Gastroesophageal sphincter (tissue), 3 donors: ENCODE measurements around the gene MCHR2.

Experiments
- CTCF ChIP-seq, 4 experiments: fragments of 200-600 bp in 2 of 4; fragments of 450-650 bp in 2 of 4; sonication (generic) in 1 of 4; IDR thresholded peaks; one replicate each; pipeline ENCODE4 v1.5.1; 2017 to 2019; ENCODE audit warnings: antibody characterized with exemption in 4 of 4, mild to moderate bottlenecking in 2 of 4, moderate library complexity in 2 of 4
- POLR2A ChIP-seq, 2 donors: fragments of 450-650 bp; IDR thresholded peaks; one replicate each; pipeline ENCODE4 v1.6.1; 2017; ENCODE audit warnings: antibody characterized with exemption in 2 of 2, mild to moderate bottlenecking in 2 of 2, moderate library complexity in 1 of 2
- POLR2AphosphoS5 ChIP-seq: sonication (generic); formaldehyde crosslinking; IDR thresholded peaks from one replicate; pipeline ENCODE4 v1.6.1; 2017; ENCODE audit warnings: antibody characterized with exemption

- no peak for TF ChIP-seq POLR2A (IDR thresholded peaks at IDR 0.05)
- no peak for TF ChIP-seq CTCF (IDR thresholded peaks at IDR 0.05)
- TF ChIP-seq POLR2AphosphoS5, result no peak
Measured at GRCh38 chr6:99882128-99882702, 111.8 kb downstream of the MCHR2 start.
